ENCODE data around the gene SLC8A1. TPM values are rescaled to one million over a fixed set of nuclear protein-coding genes. Genes with fewer than 3 reads are reported as not detected.
A peak's percentile ranks its signal among the peaks of the same experiment; 100 is the strongest.

Gene SLC8A1
- total and polyA plus RNA-seq, 3 donors from 2014 or later = 1.4 to 3.6 (median 3.2) TPM

GRCh38 chr2:40364151-40364874, 87.6 kb downstream of the SLC8A1 start:
- DNase-seq = no peak
- WGBS, 2 donors = 37% methylated on average over 3 of the region's 3 CpGs
- Histone ChIP-seq H3K9me3 (no peaks in the 10 kb centered on the region), H3K27ac (peak overlapping the region in 1 of 2 donors; percentile 15), H3K36me3 (ENCODE audit: low read depth, missing control alignments) (no peaks in the 10 kb centered on the region), H3K4me3 (no peak overlapping the region), H3K27me3 (no peaks in the 10 kb centered on the region), H3K4me1 (no peaks in the 10 kb centered on the region)
- TF ChIP-seq POLR2A (IDR thresholded peaks at IDR 0.05) = no peak
- TF ChIP-seq CTCF (IDR thresholded peaks at IDR 0.05) = no peak
- intact Hi-C loops (cut with DNase I; ENCODE audit: low total_unique reads) = no loop called here

- 69 to 70% methylated on average over 6 of the region's 6 CpGs for WGBS, 2 donors
- Histone ChIP-seq H3K4me3 (no peak overlapping the region), H3K36me3 (ENCODE audit: low read depth, missing control alignments) (no peaks in the 10 kb centered on the region), H3K9me3 (no peaks in the 10 kb centered on the region), H3K27ac (no peak overlapping the region), H3K27me3 (no peaks in the 10 kb centered on the region), H3K4me1 (no peaks in the 10 kb centered on the region)
- no peak for TF ChIP-seq POLR2A (IDR thresholded peaks at IDR 0.05)
- TF ChIP-seq CTCF (IDR thresholded peaks at IDR 0.05) = no peak
- no peak for DNase-seq
- intact Hi-C loops (cut with DNase I; ENCODE audit: low total_unique reads) = no loop called here
These were observed 88.3 kb downstream of the SLC8A1 start for GRCh38 chr2:40363631-40364030.

GRCh38 chr2:40363231-40363630, 88.7 kb downstream of the SLC8A1 start:
- no peak for DNase-seq
- H3K4me3 ChIP-seq = no peak overlapping the region
- no peaks in the 10 kb centered on the region for H3K9me3 ChIP-seq
- H3K36me3 ChIP-seq (ENCODE audit: low read depth, missing control alignments) = no peaks in the 10 kb centered on the region
- intact Hi-C loops (cut with DNase I; ENCODE audit: low total_unique reads) = no loop called here
- no peak overlapping the region for H3K27ac ChIP-seq
- no peaks in the 10 kb centered on the region for H3K27me3 ChIP-seq
- H3K4me1 ChIP-seq = no peaks in the 10 kb centered on the region
- TF ChIP-seq CTCF (IDR thresholded peaks at IDR 0.05) (no peak), POLR2A (IDR thresholded peaks at IDR 0.05) (no peak)
- WGBS, 2 donors = 81 to 94% methylated on average over 1 of the region's 1 CpG

GRCh38 chr2:40361478-40361877, 90.4 kb downstream of the SLC8A1 start:
- no peaks in the 10 kb centered on the region for H3K4me1 ChIP-seq
- intact Hi-C loops (cut with DNase I; ENCODE audit: low total_unique reads) = no loop called here
- TF ChIP-seq CTCF (IDR thresholded peaks at IDR 0.05) (no peak), POLR2A (IDR thresholded peaks at IDR 0.05) (no peak)

GRCh38 chr2:40360652-40361051, 91.2 kb downstream of the SLC8A1 start:
- DNase-seq = no peak
- Histone ChIP-seq H3K36me3 (ENCODE audit: low read depth, missing control alignments) (no peaks in the 10 kb centered on the region), H3K27me3 (no peaks in the 10 kb centered on the region), H3K4me3 (no peak overlapping the region), H3K9me3 (no peaks in the 10 kb centered on the region), H3K27ac (no peak overlapping the region), H3K4me1 (no peaks in the 10 kb centered on the region)
- 69 to 73% methylated on average over 1 of the region's 1 CpG for WGBS, 2 donors
- TF ChIP-seq POLR2A (IDR thresholded peaks at IDR 0.05) = no peak
- no peak for TF ChIP-seq CTCF (IDR thresholded peaks at IDR 0.05)
- intact Hi-C loops (cut with DNase I; ENCODE audit: low total_unique reads) = no loop called here

More at GRCh38 chr2:40361478-40361877, 90.4 kb downstream of the SLC8A1 start:
- Histone ChIP-seq H3K27me3 (no peaks in the 10 kb centered on the region), H3K36me3 (ENCODE audit: low read depth, missing control alignments) (no peaks in the 10 kb centered on the region), H3K9me3 (no peaks in the 10 kb centered on the region), H3K4me3 (no peak overlapping the region), H3K27ac (no peak overlapping the region)
- no peak for DNase-seq
- 95 to 98% methylated on average over 4 of the region's 4 CpGs for WGBS, 2 donors

Data from testis (tissue), 3 donors.